Activated CD4-positive, alpha-beta T cell treated with anti-CD3 and anti-CD28 coated beads, Interleukin-2, amount 10 ng/mL, durations not matched to agents 24 days and 14 days (primary cell): ENCODE data around the gene DENND2D. TPM values are rescaled to one million over a fixed set of nuclear protein-coding genes. Genes with fewer than 3 reads are reported as not detected.

Source experiments
- DNase-seq: peaks from one replicate; pipeline ENCODE4 v3.0.0; 2022
- H3K27ac Mint-ChIP-seq: one replicate; pipeline ENCODE4 v1.8.0; 2022; ENCODE audit warnings: mild to moderate bottlenecking, mixed read lengths
- H3K27me3 Mint-ChIP-seq: one replicate; pipeline ENCODE4 v1.8.0; 2022; ENCODE audit warnings: mixed read lengths
- H3K36me3 Mint-ChIP-seq: one replicate; pipeline ENCODE4 v1.8.0; 2022; ENCODE audit warnings: low read depth, mild to moderate bottlenecking, mixed read lengths
- H3K4me1 Mint-ChIP-seq: one replicate; pipeline ENCODE4 v1.8.0; 2021; ENCODE audit warnings: mixed read lengths
- H3K4me3 Mint-ChIP-seq: one replicate; pipeline ENCODE4 v1.8.0; 2022; ENCODE audit warnings: mild to moderate bottlenecking, moderate library complexity, mixed read lengths
- H3K9me3 Mint-ChIP-seq: one replicate; pipeline ENCODE4 v1.8.0; 2021; ENCODE audit warnings: mixed read lengths
- intact Hi-C: fragments of 100-400 bp; cut with micrococcal nuclease; formaldehyde crosslinking; loops from one replicate; pipeline ENCODE4 v1.15.1; 2023
- total RNA-seq: library from RNA; stranded (reverse); gene quantifications from 2 replicates; pipeline ENCODE4 v1.2.3, GENCODE V29; 2022

The DENND2D gene
- total RNA-seq, 1 donor from 2014 or later = 175 TPM

DNA sequence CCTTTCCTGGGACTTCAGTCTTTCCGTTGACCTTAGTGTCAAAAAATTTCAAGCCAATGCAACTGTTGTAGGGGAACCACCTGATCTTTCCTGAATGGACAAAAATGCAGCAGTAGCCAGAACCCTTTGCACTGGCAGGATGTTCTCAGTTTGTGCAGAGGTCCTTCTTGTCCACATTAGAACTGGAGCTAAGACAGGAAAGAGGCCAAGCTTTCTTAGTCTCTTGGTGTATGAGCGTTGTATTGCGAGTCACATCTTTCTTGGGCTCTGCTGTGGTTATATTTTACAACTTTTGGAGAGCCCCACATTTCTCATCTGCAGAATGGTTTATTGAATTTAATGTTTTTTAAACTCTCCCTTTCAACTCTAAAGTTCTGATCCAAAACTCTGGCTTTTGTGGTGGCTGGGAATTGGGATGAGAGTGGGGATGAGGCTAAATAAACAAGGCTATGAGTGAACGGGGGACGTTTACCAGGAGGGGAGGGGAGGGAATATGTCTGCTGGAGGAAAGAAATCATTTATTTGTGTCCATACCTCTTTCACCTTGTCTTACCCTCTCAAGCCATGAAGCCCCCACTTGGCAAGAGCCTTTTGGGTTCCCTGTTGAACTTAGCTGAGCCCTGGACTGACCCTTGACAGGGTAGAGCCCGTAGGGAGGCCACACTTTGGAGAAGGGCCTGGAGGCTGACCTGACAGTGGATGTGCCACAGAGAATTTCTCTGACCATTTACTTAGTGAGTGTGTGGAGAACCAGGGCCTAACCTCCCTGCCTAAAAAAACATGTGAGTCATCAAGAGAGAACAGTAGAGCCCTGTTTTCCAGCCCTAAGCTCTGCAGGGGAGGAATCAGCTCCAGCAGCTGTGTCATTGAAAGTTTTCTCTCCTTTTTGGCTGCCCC, 27.7 kb upstream of the DENND2D start:
- intact Hi-C loops = loop anchor here (2.0 kb wide), 1 partner anchor 47 kb away; no protein-coding TSS in a partner anchor
- Mint-ChIP-seq H3K9me3 (no peaks in the 10 kb centered on the region), H3K36me3 (peaks cover 4% of the 10 kb centered on the region), H3K27ac (peak overlapping the region; percentile 87), H3K4me3 (peak overlapping the region; percentile 36), H3K4me1 (peaks cover 66% of the 10 kb centered on the region), H3K27me3 (no peaks in the 10 kb centered on the region)
- DNase-seq = no peak

DNA sequence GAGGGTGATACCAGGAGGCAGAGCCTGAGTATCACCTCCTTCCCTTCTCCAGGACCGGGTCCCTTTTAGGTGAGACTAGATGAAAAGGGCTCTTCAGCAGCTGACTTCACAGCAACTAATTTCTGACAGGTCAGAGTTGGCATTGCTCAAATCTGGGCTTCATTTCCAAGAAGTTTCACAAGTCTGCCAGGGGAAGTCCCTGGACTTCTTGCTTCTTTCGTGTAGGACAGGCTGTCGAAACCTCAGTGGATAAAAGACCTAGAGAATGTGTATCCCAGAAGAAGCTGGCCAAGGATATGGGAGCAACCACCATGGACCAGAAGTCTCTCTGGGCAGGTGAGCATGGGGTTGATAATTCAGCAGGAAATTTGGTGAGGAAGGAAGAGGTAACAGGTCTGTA, 27.0 kb upstream of the DENND2D start, which contains the start of gene CHI3L2:
TSS of gene CHI3L2 (plus strand) at position 280 of the 400 bp plus-strand sequence. CDS start at position 297, 17 bp downstream.
- Mint-ChIP-seq H3K27ac (peak within 1 kb of the TSS; percentile 87), H3K27me3 (no peaks in the 10 kb centered on the region), H3K4me1 (peaks cover 72% of the 10 kb centered on the region), H3K36me3 (peaks cover 4% of the 10 kb centered on the region), H3K9me3 (no peaks in the 10 kb centered on the region), H3K4me3 (peak within 1 kb of the TSS; percentile 36)
- DNase-seq = no peak
- intact Hi-C loops = no loop called here

DNA sequence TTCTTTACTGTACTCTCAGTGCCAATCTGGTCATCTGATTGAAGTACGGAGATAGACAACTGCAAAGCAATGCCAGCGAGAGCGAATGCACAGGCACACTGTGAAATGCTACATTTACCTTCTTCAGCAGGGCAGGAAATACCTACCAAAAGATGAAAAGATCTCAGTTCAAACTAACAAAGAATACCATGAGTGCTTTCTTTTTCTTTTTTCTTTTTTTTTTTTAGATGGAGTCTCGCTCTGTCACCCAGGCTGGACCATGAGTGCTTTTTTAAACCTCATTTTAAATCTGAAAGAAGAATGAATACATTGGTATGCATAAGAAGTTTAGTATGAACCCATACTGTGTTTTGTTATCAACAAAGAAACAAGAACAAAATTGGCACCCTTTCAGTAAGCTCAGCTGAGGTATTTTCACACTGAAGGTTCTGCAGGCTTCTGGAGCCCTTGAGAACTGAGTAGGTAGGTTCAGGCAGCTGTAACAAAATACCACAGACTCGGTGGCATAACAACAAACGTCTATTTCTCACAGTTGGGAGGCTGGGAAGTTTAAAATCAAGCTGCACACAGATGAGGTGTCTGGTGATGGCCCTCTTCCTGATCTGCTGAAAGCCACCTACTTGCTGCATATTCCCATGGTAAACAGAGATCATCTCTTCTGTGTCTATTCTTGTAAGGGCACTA, 25.4 kb upstream of the DENND2D start:
- Mint-ChIP-seq H3K4me1 (peaks cover 76% of the 10 kb centered on the region), H3K27ac (peak overlapping the region; percentile 57), H3K9me3 (no peaks in the 10 kb centered on the region), H3K27me3 (no peaks in the 10 kb centered on the region), H3K36me3 (no peaks in the 10 kb centered on the region), H3K4me3 (peak overlapping the region; percentile 56)
- intact Hi-C loops = loop anchor here (1.0 kb wide), 1 partner anchor 176 kb away; no protein-coding TSS in a partner anchor
- DNase-seq = peak; percentile 75

DNA sequence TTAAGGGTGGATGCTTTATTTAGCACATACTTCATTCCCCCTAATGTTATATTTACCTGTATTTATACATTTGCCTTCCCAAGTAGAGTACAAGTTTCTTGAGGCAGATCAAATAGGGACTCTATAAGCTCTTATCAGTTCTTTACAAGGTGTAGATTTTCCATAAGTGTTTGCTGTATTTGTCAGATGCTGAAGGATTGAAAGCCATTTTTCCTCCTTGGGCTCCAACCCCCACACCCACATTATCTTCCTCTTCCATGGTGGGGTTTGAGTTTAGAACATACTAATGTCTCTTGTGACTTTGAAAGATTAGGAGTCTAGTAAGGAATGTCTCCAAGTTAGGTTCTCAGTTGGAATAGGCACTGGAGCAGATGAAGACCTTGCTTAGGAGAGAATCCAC, 24.6 kb upstream of the DENND2D start:
- Mint-ChIP-seq H3K36me3 (no peaks in the 10 kb centered on the region), H3K4me1 (peaks cover 80% of the 10 kb centered on the region), H3K27me3 (no peaks in the 10 kb centered on the region), H3K4me3 (peak overlapping the region; percentile 56), H3K27ac (peak overlapping the region; percentile 57), H3K9me3 (no peaks in the 10 kb centered on the region)
- DNase-seq = no peak
- intact Hi-C loops = loop anchor here (1.0 kb wide), 1 partner anchor 177 kb away; no protein-coding TSS in a partner anchor

DNA sequence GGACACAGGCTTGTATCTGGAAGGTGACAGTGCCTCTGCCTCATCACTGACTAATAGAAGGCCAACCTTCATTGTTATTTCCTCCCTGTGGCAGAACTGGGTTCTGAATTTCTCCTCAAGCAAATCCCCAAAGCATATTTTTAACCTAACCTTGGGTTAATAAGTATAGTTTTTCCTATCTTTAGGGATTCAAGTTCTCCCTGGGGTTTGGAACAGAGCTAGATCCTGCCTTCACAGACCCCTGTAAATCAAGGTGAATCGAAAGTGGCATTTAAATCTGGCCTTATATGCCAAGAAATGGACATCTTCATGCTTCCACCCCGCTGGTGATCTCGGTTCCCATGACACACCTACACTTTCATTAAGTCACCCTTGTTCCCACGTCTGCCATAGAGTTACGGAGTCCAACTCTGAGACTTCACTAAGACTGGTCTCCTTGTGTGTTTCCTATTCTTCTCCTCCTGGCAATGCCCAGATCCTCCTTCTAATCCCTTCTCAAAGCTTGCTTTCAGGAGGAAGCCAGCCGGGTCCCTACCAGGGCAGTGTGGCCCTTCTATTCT, 22.8 kb upstream of the DENND2D start:
- Mint-ChIP-seq H3K36me3 (peaks cover 1% of the 10 kb centered on the region), H3K27ac (peak overlapping the region; percentile 92), H3K27me3 (no peaks in the 10 kb centered on the region), H3K9me3 (no peaks in the 10 kb centered on the region), H3K4me1 (peaks cover 83% of the 10 kb centered on the region), H3K4me3 (peak overlapping the region; percentile 71)
- peak; percentile 60 for DNase-seq
- intact Hi-C loops = loop anchor here (1.0 to 5.0 kb wide), 3 partner anchors 36 to 534 kb away; partner anchors contain the start of gene DDX20

DNA sequence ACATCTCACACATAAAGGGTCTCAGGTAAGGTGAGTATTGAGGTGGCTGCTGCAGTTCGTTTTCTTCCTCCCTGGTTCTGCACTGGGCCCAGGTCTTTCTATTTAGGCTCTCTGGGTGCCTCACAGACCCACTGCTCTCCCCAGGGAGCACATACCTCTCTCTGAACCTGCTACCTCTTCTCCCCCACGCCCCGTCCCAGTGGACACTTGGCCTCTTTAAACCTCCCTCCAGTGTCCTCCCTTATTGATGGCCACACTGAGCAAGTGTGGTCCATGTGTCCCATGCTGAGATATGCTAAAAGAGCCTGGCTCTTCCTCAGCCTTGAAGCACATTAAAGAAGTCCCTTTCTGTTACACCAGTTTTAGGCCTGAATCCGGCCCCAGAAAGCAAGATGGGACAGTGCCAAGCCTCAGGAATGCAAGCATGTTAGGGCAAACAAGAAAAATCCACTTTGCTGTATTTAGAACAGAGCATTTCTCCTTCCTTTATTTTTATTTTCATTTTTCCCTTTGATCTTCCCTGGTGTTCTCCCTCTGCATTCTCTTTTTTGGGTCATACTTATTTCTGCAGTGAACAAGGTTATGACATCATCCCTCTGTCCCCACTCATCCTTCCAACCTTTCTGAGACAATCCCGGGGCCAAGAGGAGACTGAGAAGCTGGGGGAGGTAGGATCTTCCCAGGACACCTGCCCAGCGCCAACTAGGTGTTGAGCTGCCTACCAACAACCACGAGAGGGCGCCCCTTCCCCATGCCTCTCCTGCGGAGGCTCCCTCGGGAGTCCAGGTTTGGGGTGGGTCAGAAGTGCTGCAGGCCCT, 22.1 kb upstream of the DENND2D start:
- Mint-ChIP-seq H3K27ac (peak overlapping the region; percentile 92), H3K4me3 (peak overlapping the region; percentile 71), H3K36me3 (peaks cover 3% of the 10 kb centered on the region), H3K9me3 (no peaks in the 10 kb centered on the region), H3K27me3 (no peaks in the 10 kb centered on the region), H3K4me1 (peaks cover 83% of the 10 kb centered on the region)
- intact Hi-C loops = loop anchor here (1.0 to 5.0 kb wide), 5 partner anchors 8 to 535 kb away; partner anchors contain the start of gene DDX20
- peak; percentile 94 for DNase-seq

DNA sequence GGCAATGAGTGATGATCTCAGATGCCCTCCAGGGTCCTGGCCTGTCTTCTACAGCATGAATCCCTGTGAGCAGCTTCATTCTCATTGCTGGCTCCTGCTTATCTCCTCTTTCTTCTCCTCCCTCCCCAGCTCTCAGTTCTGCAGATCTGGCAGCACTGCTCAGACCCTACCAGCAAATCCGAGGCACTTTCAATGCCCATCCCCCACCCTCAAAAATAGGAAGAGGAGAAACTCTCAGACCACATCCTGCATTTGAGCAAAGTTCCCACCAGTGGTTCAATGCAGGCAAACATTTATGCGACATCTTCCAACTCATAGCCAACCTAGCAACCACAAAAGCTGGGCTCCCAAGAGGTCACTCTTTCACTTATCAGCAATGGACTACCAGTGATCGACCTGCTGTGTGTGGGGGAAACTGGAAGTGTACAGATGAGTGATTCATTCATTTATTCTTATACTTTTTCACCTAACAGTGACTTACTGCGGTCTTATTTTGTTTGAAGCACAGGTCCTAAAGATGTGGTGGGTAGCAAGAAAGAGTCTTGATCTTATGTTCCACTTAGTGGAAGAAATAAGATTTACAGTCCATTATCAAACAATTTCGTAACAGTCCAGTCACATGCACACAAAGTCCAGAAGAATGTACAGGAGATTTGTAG, 21.3 kb upstream of the DENND2D start:
- peak; percentile 92 for DNase-seq
- H3K4me3 Mint-ChIP-seq = peak overlapping the region; percentile 71
- intact Hi-C loops = loop anchor here (1.0 to 5.0 kb wide), 6 partner anchors 7 to 536 kb away; partner anchors contain the start of gene DDX20
- no peaks in the 10 kb centered on the region for H3K9me3 Mint-ChIP-seq
- H3K4me1 Mint-ChIP-seq = peaks cover 83% of the 10 kb centered on the region
- peak overlapping the region; percentile 92 for H3K27ac Mint-ChIP-seq
- no peaks in the 10 kb centered on the region for H3K27me3 Mint-ChIP-seq
- peaks cover 3% of the 10 kb centered on the region for H3K36me3 Mint-ChIP-seq

DNA sequence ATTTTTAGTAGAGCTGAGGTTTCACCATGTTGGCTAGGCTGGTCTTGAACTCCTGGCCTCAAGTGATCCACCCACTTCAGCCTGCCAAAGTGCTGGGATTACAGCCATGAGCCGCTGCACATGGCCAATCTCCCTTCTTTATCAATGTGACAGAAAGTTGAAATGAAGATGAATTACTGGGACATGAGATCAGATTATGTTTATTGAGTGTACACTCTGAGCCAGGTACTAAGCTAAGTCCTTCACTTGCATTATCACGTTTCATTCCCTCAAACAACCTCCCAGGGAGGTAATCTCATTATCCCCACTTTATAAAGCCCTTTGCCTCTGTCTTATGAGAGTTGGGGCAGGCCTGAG, 20.8 kb upstream of the DENND2D start:
- peaks cover 84% of the 10 kb centered on the region for H3K4me1 Mint-ChIP-seq
- no peaks in the 10 kb centered on the region for H3K27me3 Mint-ChIP-seq
- H3K9me3 Mint-ChIP-seq = no peaks in the 10 kb centered on the region
- DNase-seq = no peak
- peak overlapping the region; percentile 92 for H3K27ac Mint-ChIP-seq
- intact Hi-C loops = loop anchor here (1.0 to 5.0 kb wide), 4 partner anchors 18 to 536 kb away; partner anchors contain the start of gene DDX20
- H3K4me3 Mint-ChIP-seq = peak overlapping the region; percentile 71
- H3K36me3 Mint-ChIP-seq = peaks cover 3% of the 10 kb centered on the region

DNA sequence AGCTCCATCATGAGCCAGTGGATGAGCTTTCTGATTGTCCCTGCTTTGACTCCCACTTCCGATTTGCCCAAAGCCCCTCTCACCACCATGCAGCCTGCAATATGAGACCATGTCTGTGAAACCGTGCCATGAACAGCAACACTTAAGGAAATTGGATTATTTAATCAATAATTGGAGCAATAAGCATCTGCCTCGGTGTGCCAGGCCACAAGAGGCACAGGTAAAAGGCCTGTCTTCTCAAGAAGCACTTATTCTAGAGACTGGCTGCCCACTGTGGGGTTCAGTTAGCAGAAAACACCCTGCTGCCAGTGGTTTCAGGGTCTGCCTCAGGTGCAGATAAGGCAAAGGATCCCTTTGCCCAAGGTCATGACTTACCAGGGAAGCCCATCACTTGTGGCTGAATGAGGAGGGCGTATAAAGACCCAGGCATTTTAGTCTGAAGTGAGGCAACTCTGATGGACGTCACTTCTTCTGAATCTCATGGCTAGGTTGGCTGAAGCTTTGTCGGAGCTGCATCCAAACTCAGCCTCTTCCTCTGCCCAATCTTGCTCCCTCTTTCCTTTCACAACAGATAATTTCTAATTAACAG, 19.9 kb upstream of the DENND2D start:
- H3K36me3 Mint-ChIP-seq = peaks cover 5% of the 10 kb centered on the region
- no peaks in the 10 kb centered on the region for H3K9me3 Mint-ChIP-seq
- H3K27me3 Mint-ChIP-seq = no peaks in the 10 kb centered on the region
- peaks cover 82% of the 10 kb centered on the region for H3K4me1 Mint-ChIP-seq
- intact Hi-C loops = loop anchor here (2.0 to 5.0 kb wide), 3 partner anchors 33 to 537 kb away; partner anchors contain the start of gene DDX20
- peak; percentile 59 for DNase-seq
- peak overlapping the region; percentile 69 for H3K4me3 Mint-ChIP-seq
- H3K27ac Mint-ChIP-seq = peak overlapping the region; percentile 92

DNA sequence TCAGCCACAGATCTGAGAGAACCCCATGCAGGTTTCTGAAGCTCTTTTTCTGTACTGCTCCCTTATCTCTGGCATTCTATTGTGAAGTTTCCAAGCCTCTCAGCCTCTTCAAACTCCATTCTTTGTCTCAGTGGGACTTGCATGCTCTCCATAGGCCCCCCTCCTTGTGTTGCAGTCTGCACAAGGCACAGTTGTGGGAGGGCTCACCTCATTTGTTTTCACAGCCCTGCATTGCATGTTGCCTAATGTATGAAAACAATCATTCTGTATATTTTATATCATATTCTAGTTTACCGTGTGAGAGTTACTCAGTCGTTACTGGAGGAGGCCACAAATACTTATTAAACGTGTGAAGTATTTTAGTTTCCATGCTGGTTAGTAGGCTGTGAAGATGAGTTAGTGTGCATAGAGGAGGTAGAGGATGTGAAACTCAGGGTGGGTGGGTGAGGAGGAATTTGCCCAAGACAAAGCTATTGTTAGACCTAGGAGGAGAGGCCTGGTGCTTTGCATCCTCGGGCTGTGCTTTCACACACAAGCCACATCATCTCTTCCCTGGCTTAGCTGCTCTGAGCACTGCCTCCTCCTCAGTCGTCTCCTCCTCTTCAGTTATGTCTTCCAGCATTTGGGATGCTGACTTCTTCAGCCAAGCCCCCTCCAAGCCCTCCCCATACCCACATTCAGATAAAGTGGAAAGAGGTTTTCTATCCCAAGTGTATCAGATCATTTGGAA, 19.3 kb upstream of the DENND2D start:
- Mint-ChIP-seq H3K27me3 (no peaks in the 10 kb centered on the region), H3K36me3 (peaks cover 5% of the 10 kb centered on the region)

DNA sequence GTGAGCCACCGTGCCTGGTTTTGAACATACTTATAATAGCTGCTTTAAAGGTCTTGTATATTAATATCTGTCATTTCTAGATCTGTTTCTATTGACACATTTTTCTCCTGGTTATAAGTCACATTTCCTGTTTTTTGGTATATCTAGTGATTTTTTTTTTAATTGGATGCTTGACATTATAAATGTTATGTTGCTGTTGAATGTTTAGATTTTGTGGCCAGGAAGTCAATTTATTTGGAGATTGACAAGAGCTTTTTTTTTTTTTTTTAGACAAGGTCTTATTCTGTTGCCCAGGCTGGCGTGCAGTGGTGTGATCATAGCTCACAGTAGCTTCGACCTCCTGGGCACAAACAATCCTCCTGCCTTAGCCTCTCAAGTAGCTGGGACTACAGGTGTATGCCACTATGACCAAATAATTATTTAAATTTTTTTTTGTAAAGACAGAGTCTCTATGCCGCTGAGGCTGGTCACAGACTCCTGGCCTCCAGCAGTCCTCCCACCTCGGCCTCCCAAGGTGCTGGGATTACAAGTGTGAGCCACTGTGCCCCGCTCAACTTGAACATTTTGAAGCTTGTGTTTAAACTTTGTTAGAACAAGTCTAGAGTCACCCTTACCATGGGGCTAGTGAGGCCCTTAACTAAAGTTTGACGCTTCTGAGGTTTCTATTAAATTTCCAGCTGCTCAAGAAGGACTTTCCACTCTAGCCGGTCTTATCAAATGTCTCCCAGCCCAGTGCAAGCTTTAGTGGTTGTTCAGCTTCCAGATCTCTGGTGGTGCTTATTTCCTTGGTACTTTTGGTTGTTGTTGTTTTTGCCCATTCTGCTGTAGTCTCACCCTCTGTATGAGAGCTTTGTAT, 18.5 kb upstream of the DENND2D start:
- intact Hi-C loops = loop anchor here (1.0 to 5.0 kb wide), 6 partner anchors 257 to 587 kb away; partner anchors contain the start of gene LRIF1
- H3K36me3 Mint-ChIP-seq = peaks cover 5% of the 10 kb centered on the region
- H3K27me3 Mint-ChIP-seq = no peaks in the 10 kb centered on the region
- peaks cover 89% of the 10 kb centered on the region for H3K4me1 Mint-ChIP-seq
- no peaks in the 10 kb centered on the region for H3K9me3 Mint-ChIP-seq
- H3K4me3 Mint-ChIP-seq = peak overlapping the region; percentile 69
- peak; percentile 67 for DNase-seq
- peak overlapping the region; percentile 92 for H3K27ac Mint-ChIP-seq

More for the DNA sequence above, 19.3 kb upstream of the DENND2D start:
- Mint-ChIP-seq H3K27ac (peak overlapping the region; percentile 92), H3K9me3 (no peaks in the 10 kb centered on the region), H3K4me3 (peak overlapping the region; percentile 69), H3K4me1 (peaks cover 83% of the 10 kb centered on the region)
- peak; percentile 77 for DNase-seq
- intact Hi-C loops = loop anchor here (1.0 to 5.0 kb wide), 9 partner anchors 32 to 587 kb away; partner anchors contain the start of genes DDX20 and LRIF1
